Nephron (organoid): ENCODE results near the gene DAGLA.

ENCODE experiments used
- H3K27ac Mint-ChIP-seq, 3 experiments: 2 replicates each; pipeline ENCODE4 v1.8.0; 2020; ENCODE audit warnings: mixed read lengths in 3 of 3, mild to moderate bottlenecking in 2 of 3, moderate library complexity in 1 of 3
- H3K27me3 Mint-ChIP-seq: 2 replicates; pipeline ENCODE4 v1.8.0; 2021; ENCODE audit warnings: low read depth, mild to moderate bottlenecking, moderate library complexity, mixed read lengths
- H3K36me3 Mint-ChIP-seq: 2 replicates; pipeline ENCODE4 v1.8.0; 2020; ENCODE audit warnings: low read depth, mixed read lengths
- H3K4me1 Mint-ChIP-seq: 2 replicates; pipeline ENCODE4 v1.8.0; 2020; ENCODE audit warnings: mixed read lengths
- H3K4me3 Mint-ChIP-seq, 3 experiments: 2 replicates each; pipeline ENCODE4 v1.8.0; 2020; ENCODE audit warnings: mild to moderate bottlenecking in 3 of 3, mixed read lengths in 3 of 3, moderate library complexity in 2 of 3
- H3K9me3 Mint-ChIP-seq: 2 replicates; pipeline ENCODE4 v1.8.0; 2020; ENCODE audit warnings: mixed read lengths
- TF ChIP-seq, protein P1 (sequence below), 3 experiments: fragments of 200-600 bp; sonication (generic); IDR thresholded peaks; one replicate each; pipeline ENCODE4 v1.5.0; 2021; ENCODE audit warnings: antibody characterized with exemption in 3 of 3; ENCODE audit not compliant: unreplicated experiment in 3 of 3

The DAGLA gene

DNA sequence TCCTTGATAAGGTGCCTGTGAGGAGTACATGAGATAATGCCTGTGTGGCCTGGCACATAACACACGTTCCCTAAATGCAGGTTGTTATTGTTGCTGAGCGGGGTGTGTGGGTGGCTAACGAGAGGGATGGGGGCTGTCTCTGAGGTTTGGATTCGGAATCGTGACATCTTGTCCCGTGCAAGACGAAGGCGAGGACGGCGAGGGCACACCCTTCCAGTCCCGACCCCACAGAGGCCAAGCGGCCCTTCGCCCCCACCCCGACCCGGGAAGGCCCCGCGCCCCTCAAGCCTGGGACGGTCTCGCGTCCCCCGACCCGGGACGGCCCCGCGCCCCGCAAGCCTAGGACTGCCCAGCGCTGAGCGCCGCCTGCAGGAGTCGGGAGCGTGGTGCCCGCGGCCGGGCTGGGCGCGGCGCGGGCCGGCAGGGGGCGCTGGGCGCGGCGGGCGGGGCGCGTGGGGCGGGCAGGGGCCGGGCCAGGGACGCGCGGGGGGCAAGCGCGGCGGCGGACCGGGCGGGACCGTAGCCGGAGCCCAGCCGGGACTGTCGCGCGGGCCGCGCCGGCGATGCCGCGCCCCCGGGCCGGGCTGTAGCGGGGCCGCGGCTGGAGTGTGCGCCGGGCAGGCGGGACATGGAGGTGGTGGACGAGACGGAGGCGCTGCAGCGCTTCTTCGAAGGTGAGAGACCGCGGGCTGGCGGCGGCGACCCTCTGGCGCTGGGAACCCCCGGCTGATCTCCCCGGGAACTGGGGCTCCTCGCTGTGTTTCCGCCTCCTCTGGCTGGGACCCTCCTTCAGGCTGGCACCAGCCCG lies 72.1 kb downstream of the DAGLA start, which contains the start of gene MYRF:
Gene MYRF (plus strand): TSS at position 520 of the 808 bp plus-strand sequence. CDS start 109 bp downstream, at position 629.
- Mint-ChIP-seq H3K4me1 (peaks cover 37% of the 10 kb centered on the region), H3K27ac (peak within 1 kb of the TSS; percentile 54 to 77 (median 59)), H3K4me3 (peak within 1 kb of the TSS; percentile 90 to 92 (median 90)), H3K27me3 (peaks cover 30% of the 10 kb centered on the region), H3K36me3 (no peaks in the 10 kb centered on the region), H3K9me3 (no peaks in the 10 kb centered on the region)
- TF ChIP-seq, protein P1, sequence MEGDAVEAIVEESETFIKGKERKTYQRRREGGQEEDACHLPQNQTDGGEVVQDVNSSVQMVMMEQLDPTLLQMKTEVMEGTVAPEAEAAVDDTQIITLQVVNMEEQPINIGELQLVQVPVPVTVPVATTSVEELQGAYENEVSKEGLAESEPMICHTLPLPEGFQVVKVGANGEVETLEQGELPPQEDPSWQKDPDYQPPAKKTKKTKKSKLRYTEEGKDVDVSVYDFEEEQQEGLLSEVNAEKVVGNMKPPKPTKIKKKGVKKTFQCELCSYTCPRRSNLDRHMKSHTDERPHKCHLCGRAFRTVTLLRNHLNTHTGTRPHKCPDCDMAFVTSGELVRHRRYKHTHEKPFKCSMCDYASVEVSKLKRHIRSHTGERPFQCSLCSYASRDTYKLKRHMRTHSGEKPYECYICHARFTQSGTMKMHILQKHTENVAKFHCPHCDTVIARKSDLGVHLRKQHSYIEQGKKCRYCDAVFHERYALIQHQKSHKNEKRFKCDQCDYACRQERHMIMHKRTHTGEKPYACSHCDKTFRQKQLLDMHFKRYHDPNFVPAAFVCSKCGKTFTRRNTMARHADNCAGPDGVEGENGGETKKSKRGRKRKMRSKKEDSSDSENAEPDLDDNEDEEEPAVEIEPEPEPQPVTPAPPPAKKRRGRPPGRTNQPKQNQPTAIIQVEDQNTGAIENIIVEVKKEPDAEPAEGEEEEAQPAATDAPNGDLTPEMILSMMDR (IDR thresholded peaks at IDR 0.05; ENCODE audit: unreplicated experiment in 3 of 3), result peak; percentile 43 to 53 (median 47)

DNA sequence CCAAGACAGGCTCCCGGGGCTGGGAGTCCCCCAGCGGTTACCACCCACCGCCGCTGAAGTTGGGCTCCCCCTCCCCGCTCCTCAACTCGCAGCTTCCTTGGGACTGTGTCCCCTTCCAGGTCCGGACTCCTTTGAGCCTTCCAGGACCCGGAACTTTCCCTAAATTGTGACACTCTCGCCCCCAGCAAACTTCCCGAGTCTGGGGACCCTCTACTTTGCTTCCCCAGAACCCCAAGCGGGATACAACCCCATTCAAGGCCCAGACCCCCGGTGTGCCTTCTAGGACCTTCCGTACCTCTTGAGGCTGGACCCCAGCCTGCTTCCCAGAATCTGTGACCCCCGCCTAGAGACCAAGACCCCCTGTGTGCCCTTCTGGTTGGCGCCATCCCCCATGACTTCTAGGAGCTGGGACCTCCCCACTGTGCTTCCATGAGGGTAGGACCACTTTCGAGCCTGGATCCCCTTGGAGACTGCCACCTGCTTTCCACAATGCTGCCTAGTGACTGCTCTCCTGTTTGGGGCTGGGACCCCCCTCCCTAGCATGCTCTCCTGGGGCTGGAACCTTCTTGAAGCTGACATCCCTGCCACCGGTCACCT lies 72.8 kb downstream of the DAGLA start:
- TF ChIP-seq, protein P1 (IDR thresholded peaks at IDR 0.05; ENCODE audit: unreplicated experiment in 3 of 3), result no peak
- Mint-ChIP-seq H3K36me3 (no peaks in the 10 kb centered on the region), H3K9me3 (no peaks in the 10 kb centered on the region), H3K4me1 (peaks cover 37% of the 10 kb centered on the region), H3K4me3 (peak overlapping the region; percentile 90 to 92 (median 90)), H3K27ac (peak overlapping the region; percentile 54 to 77 (median 59)), H3K27me3 (peaks cover 30% of the 10 kb centered on the region)

DNA sequence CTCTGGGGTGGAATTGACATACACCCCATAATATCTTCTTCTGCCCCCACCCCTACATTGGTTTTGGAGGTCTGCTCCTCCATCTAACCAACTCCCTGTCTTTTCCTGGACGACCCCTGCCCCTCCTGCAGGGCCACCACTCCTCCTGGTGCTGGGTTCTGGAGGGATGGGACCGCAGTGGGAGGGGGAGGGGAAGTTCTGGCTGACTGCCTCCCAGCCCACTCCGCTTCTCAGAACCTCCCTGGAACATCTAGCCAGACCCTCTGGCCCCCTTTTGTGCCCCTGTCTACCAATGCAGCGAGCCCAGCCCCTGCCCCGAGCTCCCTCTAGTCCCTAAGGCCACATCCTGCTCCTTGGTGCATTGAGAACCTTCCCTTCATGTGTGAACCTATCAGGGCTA lies 73.5 kb downstream of the DAGLA start:
- Mint-ChIP-seq H3K36me3 (no peaks in the 10 kb centered on the region), H3K27me3 (peaks cover 30% of the 10 kb centered on the region), H3K4me1 (peaks cover 37% of the 10 kb centered on the region), H3K9me3 (no peaks in the 10 kb centered on the region), H3K27ac (peak overlapping the region in 2 of 3 experiments; percentile 59 to 77), H3K4me3 (peak overlapping the region; percentile 90 to 92 (median 90))
- TF ChIP-seq, protein P1 (IDR thresholded peaks at IDR 0.05; ENCODE audit: unreplicated experiment in 3 of 3), result no peak

DNA sequence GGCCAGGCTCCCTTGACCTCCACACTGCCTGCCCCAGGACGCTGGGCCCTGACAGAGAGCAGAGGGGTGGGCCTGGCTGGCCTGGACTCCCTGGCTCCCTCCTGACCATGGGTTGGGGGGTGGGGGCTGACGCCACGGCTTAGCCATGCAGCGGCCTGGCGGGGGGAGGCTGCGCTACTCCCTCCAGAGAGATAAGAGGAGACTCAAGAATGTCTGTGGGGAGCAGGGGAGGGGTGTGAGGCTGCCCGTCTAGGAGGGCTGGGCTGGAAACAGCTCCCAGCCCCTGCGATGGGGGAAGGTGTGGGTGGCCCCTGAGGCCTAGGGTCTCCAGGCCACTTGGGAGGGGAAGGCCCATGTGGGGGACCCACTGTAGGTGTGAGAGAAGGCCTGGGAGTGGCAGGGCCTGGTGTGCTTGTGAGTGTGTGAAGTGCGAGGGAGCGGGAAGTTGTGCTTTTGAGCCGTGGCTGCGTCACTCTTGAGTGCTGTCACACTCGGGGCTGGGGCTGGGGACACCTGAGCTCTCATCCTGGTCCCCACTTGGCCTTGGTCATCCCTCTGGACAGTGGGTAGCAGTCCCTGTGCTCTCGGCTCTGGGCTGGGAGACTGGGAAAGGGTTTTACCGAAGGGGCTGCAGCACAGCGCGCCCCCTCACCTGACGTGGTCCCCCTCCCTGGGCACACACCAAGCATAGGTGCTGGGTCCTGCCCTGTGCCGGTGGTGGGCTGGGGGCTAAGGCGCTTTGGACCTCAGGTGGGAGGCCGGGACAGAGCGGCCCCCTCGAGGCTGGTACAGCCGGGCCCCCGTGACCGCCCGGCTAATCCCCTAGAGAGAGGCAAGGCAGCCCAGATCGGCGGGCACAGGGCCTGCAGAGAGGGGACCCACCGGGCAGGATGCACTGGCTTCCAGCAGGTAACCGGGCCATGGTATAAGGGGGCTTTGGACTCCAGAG lies 74.6 kb downstream of the DAGLA start:
- Mint-ChIP-seq H3K4me3 (peak overlapping the region; percentile 90 to 92 (median 90)), H3K27me3 (peaks cover 22% of the 10 kb centered on the region), H3K9me3 (no peaks in the 10 kb centered on the region), H3K36me3 (no peaks in the 10 kb centered on the region), H3K4me1 (peaks cover 27% of the 10 kb centered on the region), H3K27ac (peak overlapping the region; percentile 35 to 87 (median 59))
- TF ChIP-seq, protein P1 (IDR thresholded peaks at IDR 0.05; ENCODE audit: unreplicated experiment in 3 of 3), result no peak

DNA sequence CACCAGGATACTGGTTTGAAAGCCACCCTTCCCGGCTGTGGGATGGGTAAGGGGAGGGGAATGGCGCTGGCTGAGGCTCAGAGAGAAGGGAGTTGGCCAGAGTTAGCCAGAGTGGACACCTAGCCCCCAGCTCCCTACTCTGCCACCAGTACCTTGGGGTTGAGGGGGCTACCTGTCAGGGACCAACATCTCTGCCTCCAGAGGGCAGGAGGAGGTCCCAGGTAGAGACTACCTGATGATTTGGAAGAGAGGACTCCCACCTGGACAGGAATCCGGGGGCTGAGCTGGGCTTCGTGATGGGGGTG lies 75.9 kb downstream of the DAGLA start:
- H3K9me3 Mint-ChIP-seq, result no peaks in the 10 kb centered on the region
- no peak overlapping the region for H3K4me3 Mint-ChIP-seq
- H3K27ac Mint-ChIP-seq, result peak overlapping the region; percentile 55 to 89 (median 65)
- H3K4me1 Mint-ChIP-seq, result peaks cover 21% of the 10 kb centered on the region
- no peaks in the 10 kb centered on the region for H3K36me3 Mint-ChIP-seq
- TF ChIP-seq, protein P1 (IDR thresholded peaks at IDR 0.05; ENCODE audit: unreplicated experiment in 3 of 3), result no peak
- peaks cover 19% of the 10 kb centered on the region for H3K27me3 Mint-ChIP-seq
